GM08714 (cell line): Measurements from ENCODE around the gene FNBP1.
A peak's percentile ranks its signal among the peaks of the same experiment; 100 is the strongest.
"Not testable (repeated sequence)": the region's sequence is repeated elsewhere in the genome, so short reads cannot be mapped to it uniquely, and the experiment has no call there.

Experiments used
- H3K4me3 ChIP-seq: fragments of 200-500 bp; sonication (Bioruptor generic); 2 replicates; pipeline ENCODE4 v1.5.1; 2014; ENCODE audit warnings: mild to moderate bottlenecking, low read length, inconsistent platforms
- ZNF274 ChIP-seq: IDR thresholded peaks from 2 replicates; pipeline ENCODE4 v1.6.1; 2012; ENCODE audit warnings: mild to moderate bottlenecking, low read depth, low read length

FNBP1 gene

GRCh38 chr9:130021123-130021522 lies 21.9 kb downstream of the FNBP1 start:
- no peak overlapping the region for H3K4me3 ChIP-seq
- no peak for TF ChIP-seq ZNF274

GRCh38 chr9:130020618-130021017 lies 22.4 kb downstream of the FNBP1 start:
- H3K4me3 ChIP-seq, result no peak overlapping the region
- no peak for TF ChIP-seq ZNF274

DNA sequence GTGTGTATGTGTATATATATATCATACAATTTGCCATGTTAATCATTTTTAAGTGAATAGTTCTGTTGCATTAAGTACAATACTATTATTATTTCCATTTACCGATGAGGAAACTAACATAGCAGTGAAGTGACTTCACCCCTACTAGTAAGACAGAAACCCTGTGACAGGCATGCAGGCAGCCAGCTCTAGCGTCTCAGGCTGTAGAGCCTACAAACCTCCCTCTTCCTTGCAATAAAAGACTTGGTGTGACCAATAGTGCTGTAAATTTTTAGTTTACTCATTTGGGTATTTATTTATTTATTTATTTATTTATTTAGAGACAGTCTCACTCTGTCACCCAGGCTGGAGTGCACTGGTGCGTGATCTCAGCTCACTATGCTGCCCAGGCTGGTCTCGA lies 24.7 kb downstream of the FNBP1 start:
- peak overlapping the region; percentile 25; the same call in 1 of the 2 replicates for H3K4me3 ChIP-seq
- no peak for TF ChIP-seq ZNF274

DNA sequence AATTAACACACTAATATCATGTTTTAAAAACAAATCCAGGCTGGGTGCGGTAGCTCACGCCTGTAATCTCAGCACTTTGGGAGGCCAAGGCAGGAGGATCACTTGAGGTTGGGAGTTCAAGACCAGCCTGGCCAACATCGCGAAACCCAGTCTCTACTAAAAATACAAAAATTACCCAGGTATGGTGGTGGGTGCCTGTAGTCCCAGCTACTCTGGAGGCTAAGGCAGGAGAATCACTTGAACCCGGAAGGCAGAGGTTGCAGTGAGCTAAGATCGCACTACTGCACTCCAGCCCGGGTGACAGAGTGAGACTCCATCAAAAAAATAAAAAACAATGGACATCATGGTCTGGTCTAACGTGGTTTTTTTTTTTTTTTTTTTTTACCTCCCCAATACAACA lies 25.5 kb downstream of the FNBP1 start:
- H3K4me3 ChIP-seq, result peak overlapping the region; percentile 37; the same call in 1 of the 2 replicates

DNA sequence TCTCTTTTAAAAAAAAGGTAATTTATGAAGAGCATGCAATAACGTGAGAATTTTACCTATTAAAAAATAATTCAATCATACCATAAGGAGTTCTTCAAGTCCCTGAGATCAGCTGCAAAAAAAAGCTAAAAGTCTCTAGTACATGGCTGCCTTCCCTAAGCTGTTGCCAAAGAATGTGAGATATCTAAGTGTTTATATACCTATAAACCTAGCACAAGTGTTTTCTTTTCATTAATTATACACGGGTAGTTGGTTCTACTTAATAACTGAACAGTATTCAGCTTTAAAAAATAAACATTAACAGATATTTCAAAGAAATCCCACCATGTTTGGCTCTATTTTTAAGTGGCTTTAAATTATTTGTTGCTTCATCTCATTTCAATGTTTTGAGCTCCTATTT lies 25.9 kb downstream of the FNBP1 start:
- no peak overlapping the region; the same call in 1 of the 2 replicates for H3K4me3 ChIP-seq
- no peak for TF ChIP-seq ZNF274

DNA sequence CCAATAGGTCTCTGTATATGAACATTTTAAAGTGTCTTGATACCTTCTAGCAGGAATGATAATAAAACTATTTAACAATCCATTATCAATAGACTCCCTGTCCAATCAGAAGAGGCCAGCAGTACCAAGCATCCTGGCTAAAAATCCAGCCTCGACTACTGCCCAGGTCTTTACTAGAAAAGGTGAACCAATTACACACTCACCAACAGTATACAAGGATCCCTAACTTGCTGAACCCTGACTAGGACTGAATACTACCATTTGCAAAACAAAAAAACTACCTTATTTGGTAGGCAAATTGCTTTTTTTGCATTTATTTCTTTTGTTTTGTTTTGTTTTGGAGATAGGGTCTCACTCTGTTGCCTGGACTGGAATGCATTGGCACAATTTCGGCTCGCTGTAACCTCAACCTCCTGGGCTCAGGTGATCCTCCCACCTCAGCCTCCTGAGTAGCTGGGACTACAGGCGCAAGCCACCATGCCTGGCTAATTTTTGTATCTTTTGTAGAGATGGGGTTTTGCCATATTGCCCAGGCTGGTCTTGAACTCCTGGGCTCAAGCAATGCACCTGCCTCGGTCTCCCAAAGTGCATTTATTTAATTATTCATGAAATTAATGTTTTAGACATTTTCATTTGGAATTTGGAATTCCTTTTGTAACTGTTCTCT lies 27.5 kb downstream of the FNBP1 start:
- H3K4me3 ChIP-seq, result no peak overlapping the region
- no peak for TF ChIP-seq ZNF274

- TF ChIP-seq ZNF274, result no peak
Measured at GRCh38 chr9:130013326-130013725, 29.7 kb downstream of the FNBP1 start.

DNA sequence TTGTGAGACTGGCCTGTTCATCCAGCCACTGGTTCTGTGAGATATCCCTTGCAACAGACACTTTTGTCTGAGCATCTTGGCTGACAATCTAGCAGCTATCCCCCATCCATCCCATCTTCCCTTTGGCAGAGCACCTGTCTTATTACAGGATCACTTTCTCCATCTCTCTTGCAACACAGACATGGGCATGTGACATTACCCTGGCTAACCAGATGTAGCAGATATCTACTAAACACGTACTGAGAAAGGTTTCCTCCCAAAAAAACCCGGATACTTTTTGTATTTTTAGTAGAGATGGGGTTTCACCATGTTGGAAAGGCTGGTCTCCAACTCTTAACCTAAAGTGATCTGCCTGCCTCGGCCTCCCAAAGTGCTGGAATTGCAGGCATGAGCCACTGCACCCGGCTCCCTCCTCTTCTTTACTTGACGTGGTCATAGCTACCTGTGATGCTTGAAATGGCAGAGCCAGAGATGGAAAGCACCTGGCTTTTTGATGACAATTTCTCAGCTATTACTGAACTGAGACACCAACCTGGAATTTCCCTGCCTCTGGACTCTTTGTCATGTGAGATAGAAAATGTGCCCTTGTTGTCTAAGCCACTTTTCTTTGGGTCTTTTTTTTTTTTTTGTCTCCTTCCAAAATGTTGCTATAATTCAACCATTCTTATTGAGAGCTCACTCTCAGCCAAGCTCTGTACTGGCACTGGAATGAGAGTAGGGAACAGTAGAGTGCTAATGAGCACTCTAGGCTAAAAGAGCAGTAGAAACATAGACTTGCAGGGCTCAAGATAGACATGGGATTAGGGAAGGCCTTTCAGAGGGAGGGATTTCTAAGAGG lies 32.6 kb downstream of the FNBP1 start:
- H3K4me3 ChIP-seq, result peak overlapping the region; percentile 4; the same call in 1 of the 2 replicates
- no peak for TF ChIP-seq ZNF274

More at GRCh38 chr9:130013326-130013725, 29.7 kb downstream of the FNBP1 start:
- no peak overlapping the region for H3K4me3 ChIP-seq

DNA sequence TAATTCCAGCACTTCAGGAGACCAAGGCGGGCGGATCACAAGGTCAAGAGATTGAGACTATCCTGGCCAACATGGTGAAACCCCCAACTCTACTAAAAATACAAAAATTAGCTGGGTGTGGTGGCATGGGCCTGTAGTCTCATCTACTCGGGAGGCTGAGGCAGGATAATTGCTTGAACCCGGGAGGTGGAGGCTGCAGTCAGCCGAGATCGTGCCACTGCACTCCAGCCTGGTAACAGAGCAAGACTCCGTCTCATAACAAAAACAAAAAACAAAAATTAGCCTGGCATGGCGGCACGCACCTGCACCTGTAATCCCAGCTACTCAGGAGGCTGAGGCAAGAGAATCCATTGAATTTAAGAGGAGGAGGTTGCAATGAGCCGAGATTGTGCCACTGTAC lies 33.4 kb downstream of the FNBP1 start:
- H3K4me3 ChIP-seq, result not testable (repeated sequence)

- TF ChIP-seq ZNF274, result no peak
- no peak overlapping the region; the same call in 1 of the 2 replicates for H3K4me3 ChIP-seq
Measured at GRCh38 chr9:130008538-130008937, 34.5 kb downstream of the FNBP1 start.

DNA sequence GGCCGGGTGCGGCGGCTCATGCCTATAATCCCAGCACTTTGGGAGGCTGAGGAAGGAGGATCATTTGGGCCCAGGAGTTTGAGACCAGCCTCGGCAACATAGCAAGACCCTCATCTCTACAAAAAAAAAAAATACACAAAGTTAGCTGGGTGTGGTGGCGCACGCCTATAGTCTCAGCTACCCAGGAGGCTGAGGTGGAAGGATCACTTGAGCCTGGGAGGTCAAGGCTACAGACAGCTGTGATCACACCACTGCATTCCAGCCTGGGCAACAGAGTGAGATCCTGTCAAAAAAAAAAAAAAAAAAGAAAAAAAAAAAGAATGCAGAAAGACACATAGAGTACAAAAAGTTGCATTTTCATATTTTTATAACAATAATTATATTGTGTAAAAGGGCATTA lies 36.0 kb downstream of the FNBP1 start:
- H3K4me3 ChIP-seq, result not testable (repeated sequence)

GRCh38 chr9:130003943-130004552 lies 38.9 kb downstream of the FNBP1 start:
- H3K4me3 ChIP-seq, result no peak overlapping the region
- no peak for TF ChIP-seq ZNF274

- no peak for TF ChIP-seq ZNF274
- no peak overlapping the region for H3K4me3 ChIP-seq
Measured at GRCh38 chr9:130002320-130002719, 40.7 kb downstream of the FNBP1 start.

DNA sequence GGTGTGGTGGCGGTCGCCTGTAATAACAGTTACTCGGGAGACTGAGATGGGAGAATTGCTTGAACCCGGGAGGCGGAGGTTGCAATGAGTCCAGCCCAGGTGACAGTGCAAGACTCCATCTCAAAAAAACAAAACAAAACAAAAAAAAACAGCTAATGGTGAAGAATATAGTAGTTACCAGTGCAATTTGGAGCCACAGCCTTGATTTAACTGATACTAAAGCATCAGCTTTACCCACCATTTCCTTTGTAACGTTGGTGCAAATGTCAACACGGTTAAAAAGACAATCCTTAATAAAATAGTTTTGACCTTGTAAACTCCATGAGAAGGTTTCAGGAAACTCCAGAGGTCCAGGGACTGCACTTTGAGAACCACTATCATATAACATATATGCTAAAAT lies 41.8 kb downstream of the FNBP1 start:
- TF ChIP-seq ZNF274, result no peak

GRCh38 chr9:129999141-129999510 lies 43.9 kb downstream of the FNBP1 start:
- TF ChIP-seq ZNF274, result no peak
- H3K4me3 ChIP-seq, result no peak overlapping the region

More for the DNA sequence above, 41.8 kb downstream of the FNBP1 start:
- H3K4me3 ChIP-seq, result no peak overlapping the region
